Endothelial cell of umbilical vein (primary cell): ENCODE data around the gene DUS1L. TPM values are rescaled to one million over a fixed set of nuclear protein-coding genes. Genes with fewer than 3 reads are reported as not detected.

Experiments used
- BruUV-seq: library from RNA; stranded (reverse); fragments of 400-500 nt; replicated peaks from 2 replicates; lab custom pipeline; 2021; lab: Mats Ljungman, UMichigan
- CTCF ChIA-PET: fragments of 300-600, 350-600 bp; sonication (Branson Sonifier 250); formaldehyde crosslinking; loops from one replicate; lab custom pipeline; 2021; ENCODE audit warnings: antibody characterized with exemption, inconsistent platforms; lab: Charles Lee
- POLR2A ChIA-PET: fragments of 300-600, 350-600 bp; sonication (Branson Sonifier 250); formaldehyde crosslinking; loops from one replicate; lab custom pipeline; 2021; ENCODE audit warnings: antibody characterized with exemption, inconsistent platforms; lab: Charles Lee
- DNase-seq: peaks from one replicate; pipeline ENCODE4 v3.0.0-alpha.2; 2011; ENCODE audit warnings: low read depth, low spot score
- FAIRE-seq: peaks from 2 replicates; lab custom pipeline; 2011; peaks lifted over from hg19 to GRCh38; lab: Jason Lieb, UNC
- H2AFZ ChIP-seq: 2 replicates; pipeline ENCODE4 v1.6.0; 2012; ENCODE audit warnings: low read depth, low read length, control low read depth, inconsistent platforms
- H3K27ac ChIP-seq: 2 replicates; pipeline ENCODE4 v1.5.1; 2011; ENCODE audit warnings: low read depth, mild to moderate bottlenecking, control low read depth, low read length, moderate library complexity; ENCODE audit not compliant: insufficient read depth
- H3K27me3 ChIP-seq, 2 experiments: 2 replicates each; pipeline versions ENCODE4 v1.6.0 to v1.6.1; 2011; ENCODE audit warnings: low read length in 2 of 2, mixed read lengths in 1 of 2; ENCODE audit not compliant: control insufficient read depth in 2 of 2, insufficient read depth in 2 of 2
- H3K36me3 ChIP-seq, 2 experiments: 2 replicates in 1 of 2; 3 replicates in 1 of 2; pipeline ENCODE4 v1.5.1; 2011; ENCODE audit warnings: low read length in 2 of 2, mild to moderate bottlenecking in 1 of 2, moderate library complexity in 1 of 2; ENCODE audit not compliant: control insufficient read depth in 2 of 2, insufficient read depth in 2 of 2; ENCODE audit errors: extremely low read depth in 1 of 2
- H3K4me1 ChIP-seq: 3 replicates; pipeline ENCODE4 v1.5.1; 2011; ENCODE audit warnings: mild to moderate bottlenecking, low read length; ENCODE audit not compliant: control insufficient read depth, insufficient read depth; ENCODE audit errors: extremely low read depth
- H3K4me2 ChIP-seq: 2 replicates; pipeline ENCODE4 v1.6.1; 2011; ENCODE audit warnings: low read length, control low read depth, mixed read lengths; ENCODE audit not compliant: insufficient read depth
- H3K4me3 ChIP-seq, 3 experiments: fragments of 200-600 bp in 1 of 3; sonication (generic), shearing (Covaris generic) in 1 of 3; replicated peaks in 1 of 3; 2 replicates each; pipeline ENCODE4 v1.5.1; 2011 to 2016; ENCODE audit warnings: control low read depth in 3 of 3, low read length in 3 of 3, mild to moderate bottlenecking in 2 of 3, inconsistent platforms in 1 of 3, low read depth in 1 of 3, moderate library complexity in 1 of 3; ENCODE audit not compliant: insufficient read depth in 1 of 3
- H3K79me2 ChIP-seq: 2 replicates; pipeline ENCODE4 v1.6.0; 2012; ENCODE audit warnings: low read length, inconsistent platforms; ENCODE audit not compliant: control insufficient read depth, insufficient read depth
- H3K9ac ChIP-seq: replicated peaks from 2 replicates; pipeline ENCODE3; 2011; ENCODE audit warnings: low read length, control low read depth; ENCODE audit not compliant: insufficient read depth; ENCODE audit errors: extremely low read depth
- H3K9me1 ChIP-seq: replicated peaks from 3 replicates; pipeline ENCODE4 v1.6.0; 2011; ENCODE audit warnings: mild to moderate bottlenecking, low read length; ENCODE audit not compliant: control insufficient read depth, insufficient read depth; ENCODE audit errors: extremely low read depth
- H3K9me3 ChIP-seq: replicated peaks from 2 replicates; pipeline ENCODE4 v1.5.1; 2012; ENCODE audit warnings: low read length, inconsistent platforms; ENCODE audit not compliant: control insufficient read depth, insufficient read depth
- H4K20me1 ChIP-seq: replicated peaks from 2 replicates; pipeline ENCODE3; 2011; ENCODE audit warnings: mild to moderate bottlenecking, low read length; ENCODE audit not compliant: control insufficient read depth, insufficient read depth; ENCODE audit errors: extremely low read depth
- CTCF ChIP-seq, 2 donors: IDR thresholded peaks; 1 replicate in 1 of 2; 2 replicates in 1 of 2; pipeline ENCODE4 v1.5.1; 2011; ENCODE audit warnings: low read length in 2 of 2, mild to moderate bottlenecking in 2 of 2, moderate library complexity in 2 of 2, control low read depth in 1 of 2, inconsistent platforms in 1 of 2, low read depth in 1 of 2; ENCODE audit not compliant: insufficient read depth in 1 of 2; ENCODE audit errors: extremely low read depth in 1 of 2
- EZH2 ChIP-seq: IDR thresholded peaks from 2 replicates; pipeline ENCODE4 v1.6.1; 2012; ENCODE audit warnings: borderline replicate concordance, low read depth, mild to moderate bottlenecking, moderate library complexity, low read length, inconsistent platforms; ENCODE audit not compliant: severe bottlenecking
- FOS ChIP-seq: IDR thresholded peaks from 2 replicates; pipeline ENCODE4 v1.6.1; 2011; ENCODE audit warnings: mild to moderate bottlenecking, low read length, moderate library complexity, borderline replicate concordance; ENCODE audit not compliant: insufficient read depth
- GATA2 ChIP-seq: IDR thresholded peaks from 2 replicates; pipeline ENCODE4 v1.7.0; 2011; ENCODE audit warnings: low read depth, mild to moderate bottlenecking, moderate library complexity, mixed read lengths, low read length; ENCODE audit not compliant: insufficient read length, insufficient read depth
- JUN ChIP-seq: IDR thresholded peaks from 2 replicates; pipeline ENCODE4 v1.6.1; 2011; ENCODE audit warnings: borderline replicate concordance, low read depth; ENCODE audit not compliant: insufficient read length, insufficient read depth
- MAX ChIP-seq: IDR thresholded peaks from 2 replicates; pipeline ENCODE4 v1.6.1; 2011; ENCODE audit not compliant: insufficient read depth, insufficient read length
- MYC ChIP-seq: IDR thresholded peaks from one replicate; pipeline ENCODE4 v1.6.1; 2011; ENCODE audit warnings: mild to moderate bottlenecking, low read depth, low read length
- POLR2A ChIP-seq: IDR thresholded peaks from 2 replicates; pipeline ENCODE4 v1.6.1; 2012; ENCODE audit warnings: low read depth, mild to moderate bottlenecking, control low read depth, low read length
- POLR2AphosphoS5 ChIP-seq: IDR thresholded peaks from 2 replicates; pipeline ENCODE4 v1.6.1; 2012; ENCODE audit warnings: low read depth, mild to moderate bottlenecking, control low read depth, low read length, moderate library complexity; ENCODE audit not compliant: insufficient read depth
- dilution Hi-C: fragments of 300-500 bp; cut with MboI; formaldehyde crosslinking; loops from one replicate; pipeline ENCODE4 v1.15.0; 2019; ENCODE audit warnings: low sequenced_read_pairs; ENCODE audit not compliant: extremely low pct_ligation_motif_present
- intact Hi-C: fragments of 100-400 bp; cut with micrococcal nuclease; formaldehyde crosslinking; loops from one replicate; pipeline ENCODE4 v1.10.0; 2022
- polyA plus RNA-seq, 4 experiments: library from polyadenylated mRNA; depleted of rRNA in 3 of 4; stranded (reverse) in 3 of 4; unstranded in 1 of 4; fragments of >200 nt; gene quantifications; 2 replicates each; pipeline versions ENCODE4 v1.2.1 to v1.2.3, GENCODE V29; 2011 to 2012; ENCODE audit warnings: missing spikeins in 1 of 4
- total RNA-seq: library from RNA; stranded (reverse); gene quantifications from 2 replicates; pipeline ENCODE4 v1.2.3, GENCODE V29; 2021

The DUS1L gene
- total and polyA plus RNA-seq, 2 donors (not counting 3 experiments of a cell fraction or from before 2014, with no cell fraction given) = 60.1 to 92.9 TPM

- no peak for DNase-seq
- Histone ChIP-seq H3K4me3 (no peak overlapping the region), H3K4me2 (no peak overlapping the region), H3K79me2 (peaks cover 14% of the 10 kb centered on the region), H3K27ac (no peak overlapping the region), H3K9me3 (no peaks in the 10 kb centered on the region), H3K4me1 (peaks cover 15% of the 10 kb centered on the region), H4K20me1 (no peaks in the 10 kb centered on the region), H3K9ac (no peak overlapping the region), H2AFZ (no peak overlapping the region), H3K27me3 (no peaks in the 10 kb centered on the region), H3K9me1 (no peaks in the 10 kb centered on the region), H3K36me3 (peaks cover 0 to 34% of the 10 kb centered on the region in 2 experiments)
- dilution Hi-C loops (no loop called here), intact Hi-C loops (no loop called here)
- FAIRE-seq = no peak
- no TSS peak for BruUV-seq
- POLR2A ChIA-PET = no interaction called here
- no peak for TF ChIP-seq GATA2
- TF ChIP-seq JUN = no peak
- TF ChIP-seq FOS = no peak
- no peak for TF ChIP-seq MYC
- TF ChIP-seq POLR2A = no peak
- TF ChIP-seq POLR2AphosphoS5 = no peak
- no peak for TF ChIP-seq CTCF (IDR thresholded peaks at IDR 0.05; ENCODE audit: extremely low read depth in 1 of 2, insufficient read depth in 1 of 2, low read depth in 1 of 2, low read length in 2 of 2)
- TF ChIP-seq EZH2 = no peak
- no peak for TF ChIP-seq MAX
- CTCF ChIA-PET = interaction anchor here (1.0 kb wide), 1 partner anchor 103 kb away, joined by 3 read pairs; no protein-coding TSS in a partner anchor
These were observed 3.3 kb downstream of the DUS1L start for GRCh38 chr17:82062076-82062983.
